ENCODE data around the gene MEST. TPM values are rescaled to one million over a fixed set of nuclear protein-coding genes. Genes with fewer than 3 reads are reported as not detected.
A peak's percentile ranks its signal among the peaks of the same experiment; 100 is the strongest.

Gene MEST
- total RNA-seq, 1 experiment from 2014 or later = 37.4 TPM

DNA sequence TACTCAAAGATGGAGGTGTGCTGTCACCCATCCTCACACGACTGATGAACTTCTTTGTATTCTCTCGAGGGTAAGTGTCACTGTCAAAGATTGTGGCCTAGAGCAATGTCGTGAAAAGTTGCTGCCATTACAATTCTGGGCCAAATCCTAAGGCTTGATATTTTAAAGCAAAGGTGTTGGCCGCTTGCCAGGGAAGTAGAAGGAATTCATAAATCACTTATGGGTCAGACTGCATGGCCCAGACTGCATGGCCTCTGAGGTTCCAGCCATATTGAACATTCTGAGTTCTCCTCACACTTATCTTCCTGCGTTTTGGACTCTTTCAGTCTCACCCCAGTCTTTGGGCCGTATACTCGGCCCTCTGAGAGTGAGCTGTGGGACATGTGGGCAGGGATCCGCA is 8.6 kb downstream of the MEST start:
- TF ChIP-seq EZH2 (IDR thresholded peaks at IDR 0.05; ENCODE audit: borderline replicate concordance, low read depth, low read length, poor library complexity, severe bottlenecking) = no peak
- TF ChIP-seq, protein P1, sequence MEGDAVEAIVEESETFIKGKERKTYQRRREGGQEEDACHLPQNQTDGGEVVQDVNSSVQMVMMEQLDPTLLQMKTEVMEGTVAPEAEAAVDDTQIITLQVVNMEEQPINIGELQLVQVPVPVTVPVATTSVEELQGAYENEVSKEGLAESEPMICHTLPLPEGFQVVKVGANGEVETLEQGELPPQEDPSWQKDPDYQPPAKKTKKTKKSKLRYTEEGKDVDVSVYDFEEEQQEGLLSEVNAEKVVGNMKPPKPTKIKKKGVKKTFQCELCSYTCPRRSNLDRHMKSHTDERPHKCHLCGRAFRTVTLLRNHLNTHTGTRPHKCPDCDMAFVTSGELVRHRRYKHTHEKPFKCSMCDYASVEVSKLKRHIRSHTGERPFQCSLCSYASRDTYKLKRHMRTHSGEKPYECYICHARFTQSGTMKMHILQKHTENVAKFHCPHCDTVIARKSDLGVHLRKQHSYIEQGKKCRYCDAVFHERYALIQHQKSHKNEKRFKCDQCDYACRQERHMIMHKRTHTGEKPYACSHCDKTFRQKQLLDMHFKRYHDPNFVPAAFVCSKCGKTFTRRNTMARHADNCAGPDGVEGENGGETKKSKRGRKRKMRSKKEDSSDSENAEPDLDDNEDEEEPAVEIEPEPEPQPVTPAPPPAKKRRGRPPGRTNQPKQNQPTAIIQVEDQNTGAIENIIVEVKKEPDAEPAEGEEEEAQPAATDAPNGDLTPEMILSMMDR (conservative IDR thresholded peaks at IDR 0.05; ENCODE audit: low read depth, low read length) = no peak

DNA sequence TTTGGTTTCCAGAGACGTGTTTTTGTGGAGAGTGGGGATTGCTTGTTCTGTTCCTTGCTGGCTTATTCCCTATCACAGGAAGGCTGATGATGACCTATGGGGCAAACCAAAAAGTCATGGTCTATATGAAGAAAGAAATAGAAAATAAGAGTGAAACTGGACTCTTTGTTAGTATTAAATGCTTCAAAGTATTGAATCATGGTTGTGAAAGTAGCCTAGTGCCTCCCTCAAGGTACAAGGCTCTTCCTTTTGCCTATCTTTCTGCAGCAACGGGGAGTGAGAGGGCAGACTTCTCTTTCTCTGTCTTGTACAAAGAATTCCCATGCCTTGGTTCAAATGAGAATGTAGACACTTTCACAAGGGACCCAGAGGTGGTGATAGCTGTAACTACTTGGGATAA is 9.0 kb downstream of the MEST start:
- Histone ChIP-seq H3K36me3 (ENCODE audit: insufficient read depth, low read length, poor library complexity, severe bottlenecking) (peaks cover 3% of the 10 kb centered on the region), H3K4me3 (ENCODE audit: low read depth, low read length, poor library complexity, severe bottlenecking) (no peak overlapping the region), H3K4me1 (ENCODE audit: insufficient read depth, low read length, poor library complexity, severe bottlenecking) (no peaks in the 10 kb centered on the region), H3K27ac (ENCODE audit: low read depth, low read length, poor library complexity, severe bottlenecking) (no peak overlapping the region), H3K27me3 (replicated peaks; ENCODE audit: insufficient read depth, low read depth, low read length, poor library complexity) (no peaks in the 10 kb centered on the region), H3K9me3 (ENCODE audit: low read depth, low read length, poor library complexity, severe bottlenecking) (no peaks in the 10 kb centered on the region)
- intact Hi-C loops (cut with micrococcal nuclease; ENCODE audit: unreplicated experiment) = no loop called here
- no peak for TF ChIP-seq EZH2 (IDR thresholded peaks at IDR 0.05; ENCODE audit: borderline replicate concordance, low read depth, low read length, poor library complexity, severe bottlenecking)
- TF ChIP-seq, protein P1 (conservative IDR thresholded peaks at IDR 0.05; ENCODE audit: low read depth, low read length) = no peak
- POLR2A ChIA-PET (ENCODE audit: low non-redundant PET) = no interaction called here
- DNase-seq (ENCODE audit: low spot score) = no peak
- CTCF ChIA-PET = no interaction called here
- no TSS peak for BruUV-seq (replicated peaks)

More for the DNA sequence above, 8.6 kb downstream of the MEST start:
- intact Hi-C loops (cut with micrococcal nuclease; ENCODE audit: unreplicated experiment) = no loop called here
- DNase-seq (ENCODE audit: low spot score) = no peak
- Histone ChIP-seq H3K4me3 (ENCODE audit: low read depth, low read length, poor library complexity, severe bottlenecking) (no peak overlapping the region), H3K4me1 (ENCODE audit: insufficient read depth, low read length, poor library complexity, severe bottlenecking) (no peaks in the 10 kb centered on the region), H3K36me3 (ENCODE audit: insufficient read depth, low read length, poor library complexity, severe bottlenecking) (peaks cover 3% of the 10 kb centered on the region), H3K27me3 (replicated peaks; ENCODE audit: insufficient read depth, low read depth, low read length, poor library complexity) (no peaks in the 10 kb centered on the region), H3K27ac (ENCODE audit: low read depth, low read length, poor library complexity, severe bottlenecking) (no peak overlapping the region), H3K9me3 (ENCODE audit: low read depth, low read length, poor library complexity, severe bottlenecking) (no peaks in the 10 kb centered on the region)
- BruUV-seq (replicated peaks) = no TSS peak
- POLR2A ChIA-PET (ENCODE audit: low non-redundant PET) = no interaction called here
- CTCF ChIA-PET = no interaction called here

- CTCF ChIA-PET = no interaction called here
- Histone ChIP-seq H3K27me3 (replicated peaks; ENCODE audit: insufficient read depth, low read depth, low read length, poor library complexity) (no peaks in the 10 kb centered on the region), H3K36me3 (ENCODE audit: insufficient read depth, low read length, poor library complexity, severe bottlenecking) (peaks cover 8% of the 10 kb centered on the region), H3K4me3 (ENCODE audit: low read depth, low read length, poor library complexity, severe bottlenecking) (no peak overlapping the region), H3K27ac (ENCODE audit: low read depth, low read length, poor library complexity, severe bottlenecking) (no peak overlapping the region), H3K9me3 (ENCODE audit: low read depth, low read length, poor library complexity, severe bottlenecking) (no peaks in the 10 kb centered on the region), H3K4me1 (ENCODE audit: insufficient read depth, low read length, poor library complexity, severe bottlenecking) (no peaks in the 10 kb centered on the region)
- TSS peak; percentile 46 for BruUV-seq (replicated peaks)
- POLR2A ChIA-PET (ENCODE audit: low non-redundant PET) = no interaction called here
- TF ChIP-seq EZH2 (IDR thresholded peaks at IDR 0.05; ENCODE audit: borderline replicate concordance, low read depth, low read length, poor library complexity, severe bottlenecking) = no peak
- TF ChIP-seq, protein P1 (conservative IDR thresholded peaks at IDR 0.05; ENCODE audit: low read depth, low read length) = no peak
- no peak for DNase-seq (ENCODE audit: low spot score)
- intact Hi-C loops (cut with micrococcal nuclease; ENCODE audit: unreplicated experiment) = no loop called here
Observed at GRCh38 chr7:130505753-130506152, 13.9 kb downstream of the MEST start.

Measured in A673 (cell line).